Skeletal muscle satellite cell (primary cell): ENCODE data around the gene MMS22L.

Experiments
- H3K27me3 ChIP-seq: 2 replicates; pipeline ENCODE4 v1.7.0; 2013; ENCODE audit warnings: low read length; ENCODE audit not compliant: control insufficient read depth, insufficient read depth
- H3K36me3 ChIP-seq: 2 replicates; pipeline ENCODE4 v1.7.0; 2013; ENCODE audit warnings: mild to moderate bottlenecking, control low read depth, low read length; ENCODE audit not compliant: insufficient read depth
- H3K4me1 ChIP-seq: 2 replicates; pipeline ENCODE4 v1.7.0; 2013; ENCODE audit warnings: low read length; ENCODE audit not compliant: control insufficient read depth, insufficient read depth
- H3K4me2 ChIP-seq: 2 replicates; pipeline ENCODE4 v1.7.0; 2013; ENCODE audit warnings: mild to moderate bottlenecking, low read length
- H3K4me3 ChIP-seq: 2 replicates; pipeline ENCODE4 v1.7.0; 2013; ENCODE audit warnings: low read length
- H3K9ac ChIP-seq: 2 replicates; pipeline ENCODE4 v1.7.0; 2013; ENCODE audit warnings: mild to moderate bottlenecking, low read depth, low read length, moderate library complexity
- H3K9me3 ChIP-seq: replicated peaks from 2 replicates; pipeline ENCODE4 v1.7.0; 2013; ENCODE audit warnings: mild to moderate bottlenecking, control low read depth, low read length

Gene MMS22L

DNA sequence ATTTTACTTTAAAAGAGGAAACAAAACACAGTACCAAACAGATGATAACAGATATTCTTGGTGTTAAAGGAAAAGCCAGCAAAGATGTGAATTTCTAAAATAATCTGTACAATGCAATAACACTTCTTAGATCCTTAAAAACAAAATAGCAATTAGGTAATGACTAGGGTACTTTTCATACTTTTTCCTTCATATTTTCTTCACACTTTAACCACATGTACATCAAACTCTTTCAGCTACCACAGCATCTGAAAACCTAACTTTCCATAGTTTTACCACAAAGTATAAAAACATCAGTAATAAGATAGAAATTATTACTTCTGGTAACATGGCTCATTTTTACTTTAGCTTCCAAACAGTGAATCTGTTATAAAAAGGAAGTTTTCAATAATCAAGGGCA is 141.3 kb downstream of the MMS22L start:
- Histone ChIP-seq H3K4me2 (no peak overlapping the region), H3K4me3 (no peak overlapping the region), H3K36me3 (no peaks in the 10 kb centered on the region), H3K27me3 (no peaks in the 10 kb centered on the region), H3K9me3 (no peaks in the 10 kb centered on the region), H3K9ac (no peak overlapping the region), H3K4me1 (no peaks in the 10 kb centered on the region)

DNA sequence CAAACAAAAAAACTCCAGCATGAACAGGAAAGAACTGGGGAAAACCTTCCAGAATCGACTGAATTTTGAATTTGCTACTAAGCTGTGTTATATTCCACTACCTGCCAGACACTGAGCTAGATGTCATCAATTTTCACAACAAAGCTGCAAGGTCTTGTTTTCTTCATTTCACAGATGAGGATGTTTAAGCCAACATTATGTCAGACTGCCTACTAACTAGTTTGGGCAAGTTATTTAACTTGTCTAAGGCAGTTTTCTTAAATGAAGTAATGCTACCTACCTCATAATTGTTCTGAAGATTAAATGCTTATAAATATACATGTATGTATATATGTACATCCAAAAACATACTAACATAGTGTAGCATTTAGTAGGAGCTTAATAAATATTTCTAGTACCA is 144.4 kb downstream of the MMS22L start:
- H3K4me3 ChIP-seq: no peak overlapping the region
- H3K9me3 ChIP-seq: no peaks in the 10 kb centered on the region
- no peaks in the 10 kb centered on the region for H3K27me3 ChIP-seq
- no peaks in the 10 kb centered on the region for H3K36me3 ChIP-seq
- H3K4me1 ChIP-seq: no peaks in the 10 kb centered on the region
- no peak overlapping the region for H3K4me2 ChIP-seq
- H3K9ac ChIP-seq: no peak overlapping the region

DNA sequence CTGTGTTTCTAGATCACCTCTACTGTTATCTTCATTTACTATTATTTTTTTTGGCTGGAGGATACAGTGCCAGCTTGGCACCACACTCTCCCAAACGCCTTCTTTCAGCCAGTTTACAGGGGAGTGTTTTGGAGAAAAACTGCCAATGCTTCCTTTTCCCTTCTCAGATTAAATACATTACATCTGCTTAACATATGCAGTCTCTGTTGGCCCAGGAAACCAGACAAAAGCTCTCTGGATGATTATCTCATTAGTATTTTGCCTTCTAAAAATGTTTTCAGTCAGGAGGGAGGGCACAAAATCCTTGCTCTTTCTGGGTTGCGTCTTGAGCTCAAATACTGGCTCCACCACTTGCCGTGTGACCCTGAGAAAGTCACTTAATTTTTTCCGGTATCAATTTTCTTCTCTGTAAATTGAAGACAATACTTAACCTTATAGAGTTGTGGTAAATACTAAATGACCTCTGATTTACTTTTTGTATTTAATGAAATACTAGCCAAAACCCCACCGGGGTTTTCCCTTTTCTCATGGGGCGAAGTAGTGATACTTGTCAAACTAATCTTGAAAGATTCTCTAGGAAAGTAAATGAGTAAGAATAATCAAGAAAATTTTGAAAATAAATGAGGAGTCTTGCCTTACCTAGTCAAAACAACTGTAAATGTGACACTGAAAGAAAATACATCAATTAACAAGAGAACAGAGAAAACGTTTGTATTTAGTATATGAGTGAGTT is 146.2 kb downstream of the MMS22L start:
- H3K27me3 ChIP-seq: no peaks in the 10 kb centered on the region
- H3K4me1 ChIP-seq: no peaks in the 10 kb centered on the region
- no peak overlapping the region for H3K4me2 ChIP-seq
- H3K9me3 ChIP-seq: no peaks in the 10 kb centered on the region
- H3K4me3 ChIP-seq: no peak overlapping the region
- no peak overlapping the region for H3K9ac ChIP-seq
- no peaks in the 10 kb centered on the region for H3K36me3 ChIP-seq

DNA sequence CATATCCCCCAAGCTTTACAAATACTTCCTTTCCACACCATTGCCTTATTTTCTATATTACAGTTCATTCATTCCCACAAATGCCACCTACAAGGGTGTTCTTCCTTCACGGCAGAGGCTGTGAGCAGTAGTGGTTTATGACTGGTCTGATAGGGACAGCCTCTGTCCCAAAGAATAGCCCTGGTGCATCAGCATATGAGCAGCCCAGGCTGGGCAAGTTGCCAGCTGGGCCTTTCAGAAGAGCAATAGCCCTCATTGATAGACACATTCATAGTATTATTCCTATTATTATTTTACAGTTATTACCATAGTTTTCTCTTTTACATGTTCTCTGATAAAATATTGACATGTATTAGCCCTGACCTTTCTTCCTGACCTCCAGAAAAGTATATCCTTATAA is 149.9 kb downstream of the MMS22L start:
- Histone ChIP-seq H3K9me3 (no peaks in the 10 kb centered on the region), H3K36me3 (no peaks in the 10 kb centered on the region), H3K4me1 (no peaks in the 10 kb centered on the region), H3K27me3 (no peaks in the 10 kb centered on the region), H3K4me2 (no peak overlapping the region), H3K9ac (no peak overlapping the region), H3K4me3 (no peak overlapping the region)

DNA sequence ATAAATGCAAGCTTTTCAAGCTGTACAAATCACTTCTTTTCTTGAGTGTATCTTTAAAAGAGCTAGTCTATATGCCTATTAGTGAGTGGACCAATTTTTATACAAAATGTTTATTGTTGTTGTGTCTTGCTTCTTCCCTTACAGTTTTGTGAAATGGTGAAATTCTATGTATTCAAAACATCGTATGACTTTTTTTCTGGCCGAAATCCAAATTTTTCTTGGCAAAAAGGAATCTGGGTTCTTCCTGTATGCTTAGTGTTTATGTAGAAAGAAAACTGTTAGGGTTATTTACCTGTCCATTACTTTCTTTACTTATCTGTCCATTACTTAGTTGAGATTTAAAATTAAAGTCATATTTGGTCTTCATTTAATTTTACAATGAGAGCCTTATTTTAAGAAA is 153.9 kb downstream of the MMS22L start:
- H3K4me3 ChIP-seq: no peak overlapping the region

DNA sequence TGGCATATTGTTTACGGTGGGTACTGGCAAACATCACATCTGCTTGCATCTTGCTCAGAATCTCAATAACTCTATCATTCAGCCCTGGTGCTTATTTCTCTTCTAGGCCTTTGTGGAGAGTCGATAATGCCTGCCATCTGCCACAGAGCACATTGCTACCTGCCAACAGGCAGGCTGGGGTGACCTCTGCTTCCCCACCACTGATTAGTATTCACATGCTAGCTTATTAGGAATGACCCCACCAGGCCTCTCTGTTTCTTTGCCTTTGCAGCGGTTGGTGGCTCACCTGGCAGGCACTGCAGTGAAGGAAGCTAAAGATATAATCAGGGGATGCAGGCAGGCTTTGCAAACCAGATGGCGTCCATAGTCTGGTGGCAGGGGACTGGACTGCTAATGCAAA is 154.5 kb downstream of the MMS22L start:
- H3K9me3 ChIP-seq: no peaks in the 10 kb centered on the region
- H3K4me1 ChIP-seq: no peaks in the 10 kb centered on the region
- H3K4me2 ChIP-seq: no peak overlapping the region
- H3K4me3 ChIP-seq: no peak overlapping the region
- no peaks in the 10 kb centered on the region for H3K36me3 ChIP-seq
- no peaks in the 10 kb centered on the region for H3K27me3 ChIP-seq
- H3K9ac ChIP-seq: no peak overlapping the region

More for the DNA sequence above, 153.9 kb downstream of the MMS22L start:
- H3K36me3 ChIP-seq: no peaks in the 10 kb centered on the region
- no peaks in the 10 kb centered on the region for H3K27me3 ChIP-seq
- H3K4me2 ChIP-seq: no peak overlapping the region
- no peaks in the 10 kb centered on the region for H3K9me3 ChIP-seq
- H3K4me1 ChIP-seq: no peaks in the 10 kb centered on the region
- no peak overlapping the region for H3K9ac ChIP-seq

DNA sequence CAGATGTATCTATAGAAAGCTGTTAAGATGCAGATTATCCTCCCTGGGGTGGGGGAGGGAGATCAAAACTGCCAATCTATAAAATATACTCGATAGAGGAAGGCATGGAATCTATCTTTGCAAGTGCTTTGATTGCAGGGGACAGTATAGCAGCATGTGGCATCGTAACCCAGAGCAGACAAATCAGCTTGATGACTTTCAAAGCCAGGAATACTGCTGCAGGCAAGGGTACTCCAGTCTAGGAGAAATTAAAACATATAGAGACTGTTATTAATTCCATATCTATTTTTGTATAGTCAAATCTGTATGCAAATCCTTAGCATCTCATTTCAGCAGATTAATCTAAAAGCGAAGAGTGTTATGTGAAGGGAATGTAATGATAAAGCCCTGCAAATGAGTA is 159.4 kb downstream of the MMS22L start:
- Histone ChIP-seq H3K4me2 (no peak overlapping the region), H3K9ac (no peak overlapping the region)

DNA sequence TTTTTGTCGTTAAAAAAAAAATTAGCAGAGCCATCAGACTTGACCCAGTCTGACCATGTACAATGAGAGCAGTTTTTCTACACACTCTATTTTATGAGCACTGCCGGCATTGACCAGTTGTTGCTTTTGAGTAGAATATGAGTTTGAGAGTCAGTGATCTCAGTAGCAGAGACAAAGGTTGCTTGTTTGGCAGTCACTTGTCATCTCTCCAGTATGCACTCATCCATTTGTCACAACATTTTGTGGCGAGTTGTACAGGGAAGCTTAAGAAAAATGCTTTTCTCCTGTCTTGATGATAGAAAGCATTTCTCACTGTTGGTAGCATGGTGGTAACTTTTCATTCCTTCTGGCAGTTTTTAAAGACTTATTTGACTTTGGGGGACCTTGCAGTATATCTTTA is 159.9 kb downstream of the MMS22L start:
- H3K9ac ChIP-seq: no peak overlapping the region

More for the DNA sequence above, 159.4 kb downstream of the MMS22L start:
- Histone ChIP-seq H3K4me3 (no peak overlapping the region), H3K4me1 (no peaks in the 10 kb centered on the region), H3K27me3 (peaks cover 2% of the 10 kb centered on the region), H3K36me3 (no peaks in the 10 kb centered on the region), H3K9me3 (no peaks in the 10 kb centered on the region)

DNA sequence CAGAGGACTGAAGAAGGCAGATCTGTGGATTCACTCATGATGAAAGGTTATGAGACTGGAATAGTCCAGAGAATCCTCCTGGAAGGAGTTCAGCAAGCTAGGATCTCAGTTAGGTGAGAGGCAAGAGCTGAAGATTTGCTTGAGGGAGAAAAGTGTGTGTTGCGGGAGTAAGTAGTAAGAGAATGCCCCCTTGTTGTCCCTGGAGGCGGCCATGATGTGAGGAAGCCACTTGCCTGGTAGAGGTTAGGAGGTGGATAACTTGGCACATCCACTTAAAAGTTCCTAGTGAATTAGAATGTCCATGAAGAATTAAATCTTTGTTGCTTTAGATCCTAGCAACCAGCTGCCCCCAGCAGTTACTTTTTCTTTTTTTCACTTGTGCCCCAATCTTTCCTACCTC is 162.5 kb downstream of the MMS22L start:
- H3K27me3 ChIP-seq: peaks cover 2% of the 10 kb centered on the region
- no peaks in the 10 kb centered on the region for H3K36me3 ChIP-seq
- H3K4me3 ChIP-seq: no peak overlapping the region
- no peaks in the 10 kb centered on the region for H3K9me3 ChIP-seq
- no peak overlapping the region for H3K4me2 ChIP-seq
- H3K4me1 ChIP-seq: no peaks in the 10 kb centered on the region
- no peak overlapping the region for H3K9ac ChIP-seq

More for the DNA sequence above, 159.9 kb downstream of the MMS22L start:
- Histone ChIP-seq H3K27me3 (peaks cover 2% of the 10 kb centered on the region), H3K9me3 (no peaks in the 10 kb centered on the region), H3K36me3 (no peaks in the 10 kb centered on the region), H3K4me2 (no peak overlapping the region), H3K4me3 (no peak overlapping the region), H3K4me1 (no peaks in the 10 kb centered on the region)

DNA sequence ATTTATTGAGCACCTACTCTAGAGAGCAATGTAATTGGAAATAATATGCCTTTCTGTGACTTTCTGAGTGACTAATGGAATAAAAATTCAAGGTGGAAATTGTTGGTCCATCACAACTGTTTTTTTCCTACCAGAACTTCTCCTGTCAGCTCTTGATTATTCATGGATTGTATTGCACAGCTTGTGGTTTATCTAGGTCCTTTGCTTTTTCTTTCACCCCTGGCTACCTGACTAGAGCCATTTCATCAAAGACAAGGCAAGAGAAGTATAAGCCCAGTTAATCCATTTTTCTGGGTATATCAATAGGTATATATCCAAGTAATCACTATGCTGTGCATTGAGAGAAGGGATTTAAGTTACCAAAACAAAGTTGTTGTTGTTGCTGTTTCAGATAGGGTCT is 168.4 kb downstream of the MMS22L start:
- no peaks in the 10 kb centered on the region for H3K9me3 ChIP-seq

DNA sequence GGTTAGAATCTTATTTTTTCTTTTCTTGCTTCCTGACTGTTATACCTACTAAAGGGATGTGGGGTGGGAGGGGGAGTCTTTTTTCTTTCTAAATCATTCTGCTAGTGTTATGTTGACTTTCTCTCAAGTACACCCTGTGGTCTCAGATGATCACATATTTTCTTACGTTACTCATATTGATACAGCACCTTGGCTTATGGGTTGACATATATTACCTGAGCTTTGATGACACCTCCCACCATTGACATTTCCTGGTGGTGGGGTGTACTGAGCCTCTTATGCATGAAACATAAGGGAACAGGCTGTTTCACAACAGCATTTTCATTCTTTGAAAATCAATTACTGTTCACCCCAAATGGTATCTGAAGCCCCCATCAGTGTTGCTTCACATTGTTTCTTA is 169.8 kb downstream of the MMS22L start:
- Histone ChIP-seq H3K27me3 (no peaks in the 10 kb centered on the region), H3K4me2 (no peak overlapping the region), H3K4me3 (no peak overlapping the region), H3K36me3 (no peaks in the 10 kb centered on the region), H3K4me1 (no peaks in the 10 kb centered on the region), H3K9me3 (no peaks in the 10 kb centered on the region), H3K9ac (no peak overlapping the region)

More for the DNA sequence above, 168.4 kb downstream of the MMS22L start:
- H3K4me3 ChIP-seq: no peak overlapping the region
- peaks cover 2% of the 10 kb centered on the region for H3K27me3 ChIP-seq
- H3K36me3 ChIP-seq: no peaks in the 10 kb centered on the region
- no peak overlapping the region for H3K9ac ChIP-seq
- H3K4me2 ChIP-seq: no peak overlapping the region
- H3K4me1 ChIP-seq: no peaks in the 10 kb centered on the region

DNA sequence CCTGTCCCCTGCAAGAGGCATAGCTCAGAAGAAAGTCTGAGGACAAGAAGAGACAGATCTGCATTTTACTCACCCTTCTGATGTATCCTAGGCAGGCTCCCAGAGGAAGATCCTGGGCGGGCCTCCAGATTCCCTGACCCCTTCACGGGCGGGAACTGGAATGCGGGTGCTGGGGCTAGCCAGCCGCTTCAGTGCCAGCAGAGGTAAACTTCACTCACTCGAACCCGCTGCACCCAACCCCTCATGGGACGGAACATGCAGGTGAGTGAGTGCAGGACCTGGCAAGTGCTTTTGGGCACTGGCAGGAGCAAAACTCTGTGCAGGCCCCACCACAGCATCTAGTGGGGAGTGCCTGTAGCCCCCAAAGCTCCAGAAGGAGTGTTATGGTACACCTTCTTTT is 171.8 kb downstream of the MMS22L start:
- no peak overlapping the region for H3K9ac ChIP-seq
- H3K4me2 ChIP-seq: no peak overlapping the region
- H3K9me3 ChIP-seq: no peaks in the 10 kb centered on the region
- H3K36me3 ChIP-seq: no peaks in the 10 kb centered on the region
- H3K27me3 ChIP-seq: no peaks in the 10 kb centered on the region
- no peaks in the 10 kb centered on the region for H3K4me1 ChIP-seq
- no peak overlapping the region for H3K4me3 ChIP-seq
